ENCODE data around the gene ANKRD6.

- TF ChIP-seq EZH2 (IDR thresholded peaks at IDR 0.05; ENCODE audit: low read length, unreplicated experiment), result no peak
- TF ChIP-seq CTCF (conservative IDR thresholded peaks at IDR 0.05; ENCODE audit: low read depth, low read length), result no peak
These were observed 197.5 kb downstream of the ANKRD6 start for GRCh38 chr6:89630488-89630887.

All from PC-3 (cell line).